Panc1 (cell line): ENCODE data around the gene IGF1R.

Source experiments
- POLR2AphosphoS5 ChIP-seq: IDR thresholded peaks from 2 replicates; pipeline ENCODE4 v1.6.1; 2012; ENCODE audit warnings: mild to moderate bottlenecking, low read depth, low read length, moderate library complexity
- TF ChIP-seq, protein P1 (sequence below): fragments of 450-650 bp; IDR thresholded peaks from 2 replicates; pipeline ENCODE4 v1.5.1; 2017; ENCODE audit warnings: mild to moderate bottlenecking
- TF ChIP-seq, protein P2 (sequence below), 2 experiments: IDR thresholded peaks; 2 replicates each; pipeline ENCODE4 v1.6.1; 2011 to 2012; ENCODE audit warnings: low read depth in 2 of 2, control low read depth in 1 of 2, low read length in 1 of 2, mild to moderate bottlenecking in 1 of 2, moderate library complexity in 1 of 2; ENCODE audit not compliant: insufficient read depth in 1 of 2

DNA sequence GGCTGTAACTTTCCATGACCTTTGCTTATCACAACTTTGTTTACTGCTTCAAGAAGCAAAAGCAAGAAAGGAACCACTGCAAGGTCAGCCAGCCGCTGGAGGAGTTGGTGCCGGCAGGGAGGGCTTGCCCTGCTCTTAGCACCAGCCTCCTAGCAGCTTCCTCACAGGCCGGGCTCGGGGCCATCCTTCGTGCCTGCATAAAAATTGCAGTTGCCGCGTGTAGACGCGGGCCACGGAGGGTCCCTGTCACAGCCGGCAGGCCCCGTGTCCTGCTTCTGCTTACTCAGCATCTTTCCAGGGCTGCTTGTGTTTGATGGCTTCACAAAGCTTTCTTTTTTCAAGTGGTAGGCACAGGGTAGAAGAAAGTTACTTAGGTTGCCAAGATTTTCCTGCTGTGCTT is 274.8 kb downstream of the IGF1R start:
- TF ChIP-seq, protein P1, sequence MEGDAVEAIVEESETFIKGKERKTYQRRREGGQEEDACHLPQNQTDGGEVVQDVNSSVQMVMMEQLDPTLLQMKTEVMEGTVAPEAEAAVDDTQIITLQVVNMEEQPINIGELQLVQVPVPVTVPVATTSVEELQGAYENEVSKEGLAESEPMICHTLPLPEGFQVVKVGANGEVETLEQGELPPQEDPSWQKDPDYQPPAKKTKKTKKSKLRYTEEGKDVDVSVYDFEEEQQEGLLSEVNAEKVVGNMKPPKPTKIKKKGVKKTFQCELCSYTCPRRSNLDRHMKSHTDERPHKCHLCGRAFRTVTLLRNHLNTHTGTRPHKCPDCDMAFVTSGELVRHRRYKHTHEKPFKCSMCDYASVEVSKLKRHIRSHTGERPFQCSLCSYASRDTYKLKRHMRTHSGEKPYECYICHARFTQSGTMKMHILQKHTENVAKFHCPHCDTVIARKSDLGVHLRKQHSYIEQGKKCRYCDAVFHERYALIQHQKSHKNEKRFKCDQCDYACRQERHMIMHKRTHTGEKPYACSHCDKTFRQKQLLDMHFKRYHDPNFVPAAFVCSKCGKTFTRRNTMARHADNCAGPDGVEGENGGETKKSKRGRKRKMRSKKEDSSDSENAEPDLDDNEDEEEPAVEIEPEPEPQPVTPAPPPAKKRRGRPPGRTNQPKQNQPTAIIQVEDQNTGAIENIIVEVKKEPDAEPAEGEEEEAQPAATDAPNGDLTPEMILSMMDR, result no peak
- TF ChIP-seq, protein P2, sequence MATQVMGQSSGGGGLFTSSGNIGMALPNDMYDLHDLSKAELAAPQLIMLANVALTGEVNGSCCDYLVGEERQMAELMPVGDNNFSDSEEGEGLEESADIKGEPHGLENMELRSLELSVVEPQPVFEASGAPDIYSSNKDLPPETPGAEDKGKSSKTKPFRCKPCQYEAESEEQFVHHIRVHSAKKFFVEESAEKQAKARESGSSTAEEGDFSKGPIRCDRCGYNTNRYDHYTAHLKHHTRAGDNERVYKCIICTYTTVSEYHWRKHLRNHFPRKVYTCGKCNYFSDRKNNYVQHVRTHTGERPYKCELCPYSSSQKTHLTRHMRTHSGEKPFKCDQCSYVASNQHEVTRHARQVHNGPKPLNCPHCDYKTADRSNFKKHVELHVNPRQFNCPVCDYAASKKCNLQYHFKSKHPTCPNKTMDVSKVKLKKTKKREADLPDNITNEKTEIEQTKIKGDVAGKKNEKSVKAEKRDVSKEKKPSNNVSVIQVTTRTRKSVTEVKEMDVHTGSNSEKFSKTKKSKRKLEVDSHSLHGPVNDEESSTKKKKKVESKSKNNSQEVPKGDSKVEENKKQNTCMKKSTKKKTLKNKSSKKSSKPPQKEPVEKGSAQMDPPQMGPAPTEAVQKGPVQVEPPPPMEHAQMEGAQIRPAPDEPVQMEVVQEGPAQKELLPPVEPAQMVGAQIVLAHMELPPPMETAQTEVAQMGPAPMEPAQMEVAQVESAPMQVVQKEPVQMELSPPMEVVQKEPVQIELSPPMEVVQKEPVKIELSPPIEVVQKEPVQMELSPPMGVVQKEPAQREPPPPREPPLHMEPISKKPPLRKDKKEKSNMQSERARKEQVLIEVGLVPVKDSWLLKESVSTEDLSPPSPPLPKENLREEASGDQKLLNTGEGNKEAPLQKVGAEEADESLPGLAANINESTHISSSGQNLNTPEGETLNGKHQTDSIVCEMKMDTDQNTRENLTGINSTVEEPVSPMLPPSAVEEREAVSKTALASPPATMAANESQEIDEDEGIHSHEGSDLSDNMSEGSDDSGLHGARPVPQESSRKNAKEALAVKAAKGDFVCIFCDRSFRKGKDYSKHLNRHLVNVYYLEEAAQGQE (IDR thresholded peaks at IDR 0.05; ENCODE audit: insufficient read depth in 1 of 2, low read depth in 2 of 2, low read length in 1 of 2), result no peak
- TF ChIP-seq POLR2AphosphoS5, result no peak
